Osteoblast (primary cell): Measurements from ENCODE around the gene PSMB7. TPM values are rescaled to one million over a fixed set of nuclear protein-coding genes. Genes with fewer than 3 reads are reported as not detected.

Source experiments
- DNase-seq: peaks from one replicate; pipeline ENCODE4 v3.0.0; 2011; ENCODE audit warnings: low spot score, mixed read lengths; ENCODE audit not compliant: insufficient read length; ENCODE audit errors: missing footprints
- H2AFZ ChIP-seq: 2 replicates; pipeline ENCODE4 v1.6.0; 2011; ENCODE audit warnings: mild to moderate bottlenecking, low read length
- H3K27ac ChIP-seq: 2 replicates; pipeline ENCODE4 v1.5.1; 2011; ENCODE audit warnings: mild to moderate bottlenecking, low read depth, low read length, moderate library complexity
- H3K27me3 ChIP-seq: 2 replicates; pipeline ENCODE4 v1.6.0; 2012; ENCODE audit warnings: mild to moderate bottlenecking, control low read depth, inconsistent platforms, low read length, moderate library complexity; ENCODE audit not compliant: insufficient read depth
- H3K36me3 ChIP-seq: 2 replicates; pipeline ENCODE4 v1.5.1; 2011; ENCODE audit warnings: mild to moderate bottlenecking, low read length, control low read depth, moderate library complexity; ENCODE audit not compliant: insufficient read depth
- H3K4me1 ChIP-seq: 2 replicates; pipeline ENCODE4 v1.5.1; 2011; ENCODE audit warnings: mild to moderate bottlenecking, low read length, control low read depth, moderate library complexity; ENCODE audit not compliant: insufficient read depth
- H3K4me2 ChIP-seq: 2 replicates; pipeline ENCODE4 v1.6.0; 2011; ENCODE audit warnings: mild to moderate bottlenecking, low read length; ENCODE audit not compliant: insufficient read depth
- H3K4me3 ChIP-seq: fragments of 200-600 bp; sonication (generic); 3 replicates; pipeline ENCODE4 v1.5.1; 2012; ENCODE audit warnings: mild to moderate bottlenecking, low read length, inconsistent platforms; ENCODE audit not compliant: insufficient read depth
- H3K79me2 ChIP-seq: 2 replicates; pipeline ENCODE4 v1.6.0; 2012; ENCODE audit warnings: mild to moderate bottlenecking, low read length, control low read depth, inconsistent platforms; ENCODE audit not compliant: insufficient read depth
- H3K9me3 ChIP-seq: 2 replicates; pipeline ENCODE4 v1.5.1; 2011; ENCODE audit warnings: low read depth, low read length, control low read depth
- H4K20me1 ChIP-seq: 2 replicates; pipeline ENCODE4 v1.6.0; 2012; ENCODE audit warnings: mild to moderate bottlenecking, low read length, control low read depth; ENCODE audit not compliant: insufficient read depth
- total RNA-seq: library from RNA; depleted of rRNA; stranded (reverse); fragments of >200 nt; gene quantifications from 2 replicates; pipeline ENCODE4 v1.2.3, GENCODE V29; 2012
- TF ChIP-seq, protein P1 (sequence below): IDR thresholded peaks from 2 replicates; pipeline ENCODE4 v1.5.1; 2011; ENCODE audit warnings: mild to moderate bottlenecking, low read depth, low read length, moderate library complexity; ENCODE audit errors: extremely low read depth

The PSMB7 gene
- total RNA-seq, 1 donor = 136 TPM

DNA sequence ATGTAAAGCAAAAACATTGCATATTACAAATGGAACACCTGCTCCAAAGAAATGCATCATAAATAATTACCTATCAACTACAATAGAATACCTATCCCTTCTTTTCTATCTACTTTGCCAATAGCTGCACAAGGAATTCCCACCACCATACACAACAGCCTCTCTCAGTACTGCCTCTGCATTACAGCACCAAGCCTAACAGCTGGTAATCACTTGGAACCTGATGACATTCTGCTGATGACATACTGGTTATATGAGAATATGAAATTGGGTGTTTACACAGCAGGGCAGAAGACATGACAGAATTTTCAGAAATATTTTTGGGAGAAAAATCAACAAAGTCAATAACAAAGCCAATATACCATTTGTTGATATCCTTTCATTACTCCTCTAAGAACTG is 43.2 kb downstream of the PSMB7 start:
- peaks cover 46% of the 10 kb centered on the region for H4K20me1 ChIP-seq

DNA sequence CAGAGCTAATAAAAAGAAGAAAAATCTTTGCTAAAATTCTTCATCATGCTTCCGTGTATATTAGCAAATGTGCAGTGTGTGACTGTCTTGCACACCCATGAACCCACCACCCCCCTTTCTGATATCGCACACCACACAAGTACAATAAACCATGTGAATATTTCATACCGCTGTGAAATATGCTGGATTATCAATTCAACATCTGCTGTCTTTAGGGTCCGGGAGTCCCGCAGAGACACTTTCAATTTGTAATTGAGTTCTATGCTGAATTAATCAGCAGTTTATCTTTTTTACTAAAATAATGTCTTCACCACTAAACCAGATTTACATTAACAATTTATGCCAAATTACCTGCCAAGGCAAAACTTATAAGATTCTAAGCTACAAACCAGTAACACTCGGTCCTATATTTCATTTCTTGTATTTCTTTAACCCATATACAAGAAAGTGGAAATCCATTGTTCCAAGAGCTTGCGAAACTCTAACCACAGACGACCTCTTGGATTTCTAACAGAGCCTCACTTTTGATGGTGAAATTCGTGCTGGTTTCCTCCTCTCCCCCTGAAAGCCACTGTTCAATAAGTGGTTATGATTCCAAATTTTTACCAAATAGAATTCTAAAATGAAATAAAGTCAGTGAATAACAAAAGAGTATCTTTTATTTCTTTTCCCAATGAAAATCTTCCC is 44.2 kb downstream of the PSMB7 start:
- peak overlapping the region; percentile 3 for H3K4me2 ChIP-seq
- H3K79me2 ChIP-seq = peaks cover 96% of the 10 kb centered on the region
- TF ChIP-seq, protein P1, sequence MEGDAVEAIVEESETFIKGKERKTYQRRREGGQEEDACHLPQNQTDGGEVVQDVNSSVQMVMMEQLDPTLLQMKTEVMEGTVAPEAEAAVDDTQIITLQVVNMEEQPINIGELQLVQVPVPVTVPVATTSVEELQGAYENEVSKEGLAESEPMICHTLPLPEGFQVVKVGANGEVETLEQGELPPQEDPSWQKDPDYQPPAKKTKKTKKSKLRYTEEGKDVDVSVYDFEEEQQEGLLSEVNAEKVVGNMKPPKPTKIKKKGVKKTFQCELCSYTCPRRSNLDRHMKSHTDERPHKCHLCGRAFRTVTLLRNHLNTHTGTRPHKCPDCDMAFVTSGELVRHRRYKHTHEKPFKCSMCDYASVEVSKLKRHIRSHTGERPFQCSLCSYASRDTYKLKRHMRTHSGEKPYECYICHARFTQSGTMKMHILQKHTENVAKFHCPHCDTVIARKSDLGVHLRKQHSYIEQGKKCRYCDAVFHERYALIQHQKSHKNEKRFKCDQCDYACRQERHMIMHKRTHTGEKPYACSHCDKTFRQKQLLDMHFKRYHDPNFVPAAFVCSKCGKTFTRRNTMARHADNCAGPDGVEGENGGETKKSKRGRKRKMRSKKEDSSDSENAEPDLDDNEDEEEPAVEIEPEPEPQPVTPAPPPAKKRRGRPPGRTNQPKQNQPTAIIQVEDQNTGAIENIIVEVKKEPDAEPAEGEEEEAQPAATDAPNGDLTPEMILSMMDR = no peak
- no peaks in the 10 kb centered on the region for H3K27me3 ChIP-seq
- peaks cover 52% of the 10 kb centered on the region for H4K20me1 ChIP-seq
- DNase-seq = no peak
- no peaks in the 10 kb centered on the region for H3K9me3 ChIP-seq
- H3K4me3 ChIP-seq = no peak overlapping the region
- no peak overlapping the region for H2AFZ ChIP-seq
- H3K36me3 ChIP-seq = peaks cover 6% of the 10 kb centered on the region
- H3K27ac ChIP-seq = no peak overlapping the region
- H3K4me1 ChIP-seq = peaks cover 29% of the 10 kb centered on the region

More for the DNA sequence above, 43.2 kb downstream of the PSMB7 start:
- H3K4me3 ChIP-seq = no peak overlapping the region
- no peaks in the 10 kb centered on the region for H3K9me3 ChIP-seq
- DNase-seq = no peak
- H3K79me2 ChIP-seq = peaks cover 99% of the 10 kb centered on the region
- TF ChIP-seq, protein P1 = no peak
- no peak overlapping the region for H3K4me2 ChIP-seq
- H3K27ac ChIP-seq = no peak overlapping the region
- H2AFZ ChIP-seq = no peak overlapping the region
- H3K36me3 ChIP-seq = peaks cover 12% of the 10 kb centered on the region
- H3K4me1 ChIP-seq = peaks cover 21% of the 10 kb centered on the region
- no peaks in the 10 kb centered on the region for H3K27me3 ChIP-seq

DNA sequence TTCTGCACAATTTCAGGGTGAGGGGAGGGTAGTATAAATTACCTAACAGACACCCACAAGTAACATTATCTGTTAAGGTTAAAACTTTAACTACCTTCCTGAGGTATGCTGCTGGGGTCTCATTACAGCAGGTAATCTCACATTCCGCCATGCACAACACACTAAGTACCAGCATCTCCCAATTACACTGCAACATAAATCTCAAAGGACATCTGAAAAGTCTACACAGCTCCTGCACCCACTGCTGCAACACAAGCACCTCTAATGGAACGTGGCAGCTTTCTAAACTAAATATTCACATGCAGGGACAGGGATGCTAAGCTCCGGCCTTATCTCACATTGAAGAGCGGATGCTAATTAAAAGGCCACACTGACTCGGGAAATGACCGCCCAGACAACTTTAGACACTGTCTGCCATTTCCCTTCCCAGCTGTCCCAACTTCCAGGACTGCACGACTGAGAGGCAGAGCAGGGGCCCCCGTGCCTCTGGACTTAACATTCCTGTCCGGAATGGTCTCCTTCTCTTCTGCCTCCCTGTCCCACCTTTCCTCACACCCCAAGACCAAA is 45.9 kb downstream of the PSMB7 start:
- Histone ChIP-seq H3K4me3 (no peak overlapping the region), H3K9me3 (no peaks in the 10 kb centered on the region), H3K79me2 (peaks cover 96% of the 10 kb centered on the region), H3K27me3 (no peaks in the 10 kb centered on the region), H3K4me2 (no peak overlapping the region), H3K36me3 (peaks cover 3% of the 10 kb centered on the region), H4K20me1 (peaks cover 61% of the 10 kb centered on the region), H2AFZ (no peak overlapping the region), H3K4me1 (peaks cover 30% of the 10 kb centered on the region), H3K27ac (no peak overlapping the region)
- TF ChIP-seq, protein P1 = no peak
- no peak for DNase-seq

DNA sequence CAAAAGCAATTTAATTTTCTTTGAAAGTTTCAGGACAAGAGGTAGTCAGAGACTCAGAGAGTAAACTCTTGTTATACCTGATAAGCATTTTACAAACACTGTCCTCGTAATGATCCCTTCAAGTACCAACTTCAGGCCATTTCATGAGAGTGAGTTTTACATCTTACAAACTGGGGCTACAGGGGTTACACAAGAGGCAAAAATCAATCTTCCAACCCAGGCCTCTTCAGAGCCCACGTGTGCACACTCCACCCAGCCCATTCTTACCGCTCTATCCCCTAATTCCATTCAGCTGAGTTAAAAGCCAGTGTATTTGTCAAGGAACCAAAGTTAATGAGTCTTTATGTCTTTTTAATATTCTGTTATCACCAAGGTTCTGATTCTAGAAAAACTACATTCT is 46.5 kb downstream of the PSMB7 start:
- no peak overlapping the region for H3K4me2 ChIP-seq

More for the DNA sequence above, 46.5 kb downstream of the PSMB7 start:
- DNase-seq = no peak
- peaks cover 30% of the 10 kb centered on the region for H3K4me1 ChIP-seq
- H3K27me3 ChIP-seq = no peaks in the 10 kb centered on the region
- H2AFZ ChIP-seq = no peak overlapping the region
- H3K27ac ChIP-seq = no peak overlapping the region
- no peaks in the 10 kb centered on the region for H3K9me3 ChIP-seq
- H3K4me3 ChIP-seq = no peak overlapping the region
- peaks cover 96% of the 10 kb centered on the region for H3K79me2 ChIP-seq
- TF ChIP-seq, protein P1 = no peak
- peaks cover 4% of the 10 kb centered on the region for H3K36me3 ChIP-seq
- H4K20me1 ChIP-seq = peaks cover 63% of the 10 kb centered on the region
